HepG2 (cell line): ENCODE results near the gene GPR37.

Experiments
- CTCF ChIP-seq: sonication (generic); formaldehyde crosslinking; IDR thresholded peaks from 2 replicates; pipeline ENCODE4 v1.5.0; 2020; ENCODE audit warnings: mild to moderate bottlenecking, missing genetic modification reagents, moderate library complexity
- GZF1 ChIP-seq: sonication (generic); formaldehyde crosslinking; IDR thresholded peaks from 2 replicates; pipeline ENCODE4 v1.5.1; 2020; ENCODE audit warnings: mild to moderate bottlenecking, missing genetic modification reagents
- MIER3 ChIP-seq: IDR thresholded peaks from 2 replicates; pipeline ENCODE4 v1.6.1; 2016; ENCODE audit warnings: missing compliant biosample characterization, borderline replicate concordance
- TF ChIP-seq, protein P1 (sequence below), 2 experiments: IDR thresholded peaks; 2 replicates each; pipeline ENCODE4 v1.6.1; 2011 to 2012; ENCODE audit warnings: low read length in 2 of 2, borderline replicate concordance in 1 of 2, low read depth in 1 of 2, mild to moderate bottlenecking in 1 of 2, moderate library complexity in 1 of 2

DNA sequence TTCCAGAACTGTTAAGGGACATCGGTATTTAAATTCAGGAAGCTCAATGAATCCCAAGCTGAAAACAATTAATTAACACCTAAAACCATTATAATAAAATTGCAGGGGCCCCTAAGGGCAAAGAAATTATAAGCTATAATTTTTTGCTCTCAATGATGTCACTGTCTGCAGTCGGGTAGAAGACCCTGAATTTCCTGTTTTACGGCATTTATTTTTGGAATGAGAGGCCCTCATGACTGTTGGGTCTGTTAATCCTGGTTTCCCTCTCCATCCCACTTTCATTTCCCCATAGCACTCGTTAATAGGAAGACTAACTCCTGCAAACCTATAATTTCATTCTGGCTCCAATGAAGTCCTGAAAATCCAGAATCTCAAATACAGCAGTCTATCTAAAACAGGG lies 25.8 kb upstream of the GPR37 start:
- TF ChIP-seq, protein P1, sequence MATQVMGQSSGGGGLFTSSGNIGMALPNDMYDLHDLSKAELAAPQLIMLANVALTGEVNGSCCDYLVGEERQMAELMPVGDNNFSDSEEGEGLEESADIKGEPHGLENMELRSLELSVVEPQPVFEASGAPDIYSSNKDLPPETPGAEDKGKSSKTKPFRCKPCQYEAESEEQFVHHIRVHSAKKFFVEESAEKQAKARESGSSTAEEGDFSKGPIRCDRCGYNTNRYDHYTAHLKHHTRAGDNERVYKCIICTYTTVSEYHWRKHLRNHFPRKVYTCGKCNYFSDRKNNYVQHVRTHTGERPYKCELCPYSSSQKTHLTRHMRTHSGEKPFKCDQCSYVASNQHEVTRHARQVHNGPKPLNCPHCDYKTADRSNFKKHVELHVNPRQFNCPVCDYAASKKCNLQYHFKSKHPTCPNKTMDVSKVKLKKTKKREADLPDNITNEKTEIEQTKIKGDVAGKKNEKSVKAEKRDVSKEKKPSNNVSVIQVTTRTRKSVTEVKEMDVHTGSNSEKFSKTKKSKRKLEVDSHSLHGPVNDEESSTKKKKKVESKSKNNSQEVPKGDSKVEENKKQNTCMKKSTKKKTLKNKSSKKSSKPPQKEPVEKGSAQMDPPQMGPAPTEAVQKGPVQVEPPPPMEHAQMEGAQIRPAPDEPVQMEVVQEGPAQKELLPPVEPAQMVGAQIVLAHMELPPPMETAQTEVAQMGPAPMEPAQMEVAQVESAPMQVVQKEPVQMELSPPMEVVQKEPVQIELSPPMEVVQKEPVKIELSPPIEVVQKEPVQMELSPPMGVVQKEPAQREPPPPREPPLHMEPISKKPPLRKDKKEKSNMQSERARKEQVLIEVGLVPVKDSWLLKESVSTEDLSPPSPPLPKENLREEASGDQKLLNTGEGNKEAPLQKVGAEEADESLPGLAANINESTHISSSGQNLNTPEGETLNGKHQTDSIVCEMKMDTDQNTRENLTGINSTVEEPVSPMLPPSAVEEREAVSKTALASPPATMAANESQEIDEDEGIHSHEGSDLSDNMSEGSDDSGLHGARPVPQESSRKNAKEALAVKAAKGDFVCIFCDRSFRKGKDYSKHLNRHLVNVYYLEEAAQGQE (IDR thresholded peaks at IDR 0.05; ENCODE audit: borderline replicate concordance in 1 of 2, low read depth in 1 of 2, low read length in 2 of 2) = no peak
- TF ChIP-seq GZF1 (CRISPR knock-in tag) = no peak
- TF ChIP-seq MIER3 (CRISPR knock-in tag) = no peak
- TF ChIP-seq CTCF = no peak
